ENCODE results near the gene CEP68.

Gene CEP68

GRCh38 chr2:65040400-65041261, 15.6 kb upstream of the CEP68 start:
- H3K4me3 ChIP-seq (ENCODE audit: low read depth, low read length): no peak overlapping the region
- DNase-seq (ENCODE audit: low read depth): peak; percentile 90
- TF ChIP-seq CTCF (IDR thresholded peaks at IDR 0.05; ENCODE audit: insufficient read depth, low read depth, low read length, missing control alignments): peak; percentile 92

DNA sequence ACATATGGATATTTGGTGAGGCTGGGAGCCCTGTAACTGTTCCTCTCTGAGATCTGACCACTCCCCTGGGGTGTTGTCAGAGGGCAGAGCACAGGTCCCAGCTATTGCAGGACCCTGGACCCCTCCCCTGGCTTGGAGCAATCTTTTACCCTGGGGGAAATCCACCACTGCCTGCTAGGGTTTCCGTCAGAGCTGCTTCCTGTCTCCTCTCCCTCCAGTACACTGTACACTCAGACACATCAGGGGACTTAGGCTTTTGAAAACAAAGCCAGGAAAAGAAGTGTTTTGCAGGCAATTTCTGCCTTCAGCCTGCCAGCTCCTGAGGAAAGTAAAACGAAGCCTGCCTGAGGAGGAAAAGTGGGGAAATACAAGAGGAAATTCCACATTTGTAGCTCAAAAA, 13.2 kb upstream of the CEP68 start:
- TF ChIP-seq CTCF (IDR thresholded peaks at IDR 0.05; ENCODE audit: insufficient read depth, low read depth, low read length, missing control alignments): no peak
- no peak overlapping the region for H3K4me3 ChIP-seq (ENCODE audit: low read depth, low read length)

GRCh38 chr2:65044097-65044735, 12.0 kb upstream of the CEP68 start:
- no peak for TF ChIP-seq CTCF (IDR thresholded peaks at IDR 0.05; ENCODE audit: insufficient read depth, low read depth, low read length, missing control alignments)
- no peak overlapping the region for H3K4me3 ChIP-seq (ENCODE audit: low read depth, low read length)
- DNase-seq (ENCODE audit: low read depth): no peak

More for the DNA sequence above, 13.2 kb upstream of the CEP68 start:
- no peak for DNase-seq (ENCODE audit: low read depth)

- no peak for TF ChIP-seq CTCF (IDR thresholded peaks at IDR 0.05; ENCODE audit: insufficient read depth, low read depth, low read length, missing control alignments)
- no peak for DNase-seq (ENCODE audit: low read depth)
- no peak overlapping the region for H3K4me3 ChIP-seq (ENCODE audit: low read depth, low read length)
These were observed 10.6 kb upstream of the CEP68 start for GRCh38 chr2:65045651-65046050.

- H3K4me3 ChIP-seq (ENCODE audit: low read depth, low read length): no peak overlapping the region
- no peak for DNase-seq (ENCODE audit: low read depth)
- TF ChIP-seq CTCF (IDR thresholded peaks at IDR 0.05; ENCODE audit: insufficient read depth, low read depth, low read length, missing control alignments): no peak
These were observed 9.4 kb upstream of the CEP68 start for GRCh38 chr2:65046633-65047407.

GRCh38 chr2:65049010-65049639, 7.1 kb upstream of the CEP68 start:
- no peak for TF ChIP-seq CTCF (IDR thresholded peaks at IDR 0.05; ENCODE audit: insufficient read depth, low read depth, low read length, missing control alignments)
- H3K4me3 ChIP-seq (ENCODE audit: low read depth, low read length): no peak overlapping the region
- no peak for DNase-seq (ENCODE audit: low read depth)

All from GM12865 (cell line).